Astrocyte (in vitro differentiated cells and primary cell): ENCODE results near the gene BEST2. TPM values are rescaled to one million over a fixed set of nuclear protein-coding genes. Genes with fewer than 3 reads are reported as not detected.
A peak's percentile ranks its signal among the peaks of the same experiment; 100 is the strongest.

Experiments
- DNase-seq: peaks from one replicate; pipeline ENCODE4 v3.0.0-alpha.2; 2010; ENCODE audit warnings: low read depth
- FAIRE-seq: peaks from 2 replicates; lab custom pipeline; 2011; peaks lifted over from hg19 to GRCh38; lab: Jason Lieb, UNC
- H2AFZ ChIP-seq: 2 replicates; pipeline ENCODE4 v1.6.0; 2012; ENCODE audit warnings: low read depth, low read length, inconsistent platforms
- H3K27ac ChIP-seq: 2 replicates; pipeline ENCODE4 v1.5.1; 2011; ENCODE audit warnings: low read depth, low read length, inconsistent platforms
- H3K27me3 ChIP-seq: 2 replicates; pipeline ENCODE4 v1.6.0; 2011; ENCODE audit warnings: low read length, inconsistent platforms; ENCODE audit not compliant: insufficient read depth
- H3K36me3 ChIP-seq: 2 replicates; pipeline ENCODE4 v1.5.1; 2011; ENCODE audit warnings: low read length, inconsistent platforms; ENCODE audit not compliant: insufficient read depth
- H3K4me1 ChIP-seq: 2 replicates; pipeline ENCODE4 v1.5.1; 2011; ENCODE audit warnings: low read length, inconsistent platforms; ENCODE audit not compliant: insufficient read depth
- H3K4me2 ChIP-seq: 2 replicates; pipeline ENCODE4 v1.6.0; 2012; ENCODE audit warnings: low read length, inconsistent platforms
- H3K4me3 ChIP-seq: 2 replicates; pipeline ENCODE4 v1.5.1; 2011; ENCODE audit warnings: low read depth, mild to moderate bottlenecking, low read length, inconsistent platforms; ENCODE audit not compliant: insufficient read depth
- H3K79me2 ChIP-seq: 2 replicates; pipeline ENCODE4 v1.6.0; 2012; ENCODE audit warnings: mild to moderate bottlenecking, low read length, inconsistent platforms; ENCODE audit not compliant: insufficient read depth
- H3K9ac ChIP-seq: 2 replicates; pipeline ENCODE4 v1.6.0; 2012; ENCODE audit warnings: mild to moderate bottlenecking, low read length, inconsistent platforms
- H3K9me3 ChIP-seq: 2 replicates; pipeline ENCODE4 v1.5.1; 2012; ENCODE audit warnings: low read depth, mild to moderate bottlenecking, low read length, inconsistent platforms; ENCODE audit not compliant: insufficient read depth
- H4K20me1 ChIP-seq: 2 replicates; pipeline ENCODE4 v1.6.0; 2012; ENCODE audit warnings: low read length, inconsistent platforms; ENCODE audit not compliant: insufficient read depth
- H3K27ac Mint-ChIP-seq: one replicate; pipeline ENCODE4 v1.8.0; 2021; ENCODE audit warnings: mild to moderate bottlenecking, mixed read lengths; ENCODE audit not compliant: unreplicated experiment
- H3K27me3 Mint-ChIP-seq: one replicate; pipeline ENCODE4 v1.8.0; 2021; ENCODE audit warnings: low read depth, mixed read lengths; ENCODE audit not compliant: unreplicated experiment
- H3K36me3 Mint-ChIP-seq: one replicate; pipeline ENCODE4 v1.8.0; 2021; ENCODE audit warnings: low read depth, mixed read lengths; ENCODE audit not compliant: unreplicated experiment
- H3K4me1 Mint-ChIP-seq: one replicate; pipeline ENCODE4 v1.8.0; 2021; ENCODE audit warnings: low read depth, mixed read lengths; ENCODE audit not compliant: unreplicated experiment
- H3K4me3 Mint-ChIP-seq: one replicate; pipeline ENCODE4 v1.8.0; 2021; ENCODE audit warnings: mild to moderate bottlenecking, moderate library complexity, mixed read lengths; ENCODE audit not compliant: unreplicated experiment
- H3K9me3 Mint-ChIP-seq: one replicate; pipeline ENCODE4 v1.8.0; 2021; ENCODE audit warnings: mild to moderate bottlenecking, mixed read lengths; ENCODE audit not compliant: unreplicated experiment
- EZH2 ChIP-seq: IDR thresholded peaks from 2 replicates; pipeline ENCODE4 v1.6.1; 2012; ENCODE audit warnings: mild to moderate bottlenecking, low read length, inconsistent platforms; ENCODE audit not compliant: insufficient read depth
- total RNA-seq: library from RNA; stranded (reverse); gene quantifications from 2 replicates; pipeline ENCODE4 v1.2.1, GENCODE V29; 2021
- TF ChIP-seq, protein P1 (sequence below): IDR thresholded peaks from 2 replicates; pipeline ENCODE4 v1.5.1; 2011; ENCODE audit warnings: low read depth, mild to moderate bottlenecking, inconsistent platforms, low read length, moderate library complexity; ENCODE audit not compliant: insufficient read depth

Gene BEST2
- total RNA-seq, 1 donor from 2014 or later: not detected

DNA sequence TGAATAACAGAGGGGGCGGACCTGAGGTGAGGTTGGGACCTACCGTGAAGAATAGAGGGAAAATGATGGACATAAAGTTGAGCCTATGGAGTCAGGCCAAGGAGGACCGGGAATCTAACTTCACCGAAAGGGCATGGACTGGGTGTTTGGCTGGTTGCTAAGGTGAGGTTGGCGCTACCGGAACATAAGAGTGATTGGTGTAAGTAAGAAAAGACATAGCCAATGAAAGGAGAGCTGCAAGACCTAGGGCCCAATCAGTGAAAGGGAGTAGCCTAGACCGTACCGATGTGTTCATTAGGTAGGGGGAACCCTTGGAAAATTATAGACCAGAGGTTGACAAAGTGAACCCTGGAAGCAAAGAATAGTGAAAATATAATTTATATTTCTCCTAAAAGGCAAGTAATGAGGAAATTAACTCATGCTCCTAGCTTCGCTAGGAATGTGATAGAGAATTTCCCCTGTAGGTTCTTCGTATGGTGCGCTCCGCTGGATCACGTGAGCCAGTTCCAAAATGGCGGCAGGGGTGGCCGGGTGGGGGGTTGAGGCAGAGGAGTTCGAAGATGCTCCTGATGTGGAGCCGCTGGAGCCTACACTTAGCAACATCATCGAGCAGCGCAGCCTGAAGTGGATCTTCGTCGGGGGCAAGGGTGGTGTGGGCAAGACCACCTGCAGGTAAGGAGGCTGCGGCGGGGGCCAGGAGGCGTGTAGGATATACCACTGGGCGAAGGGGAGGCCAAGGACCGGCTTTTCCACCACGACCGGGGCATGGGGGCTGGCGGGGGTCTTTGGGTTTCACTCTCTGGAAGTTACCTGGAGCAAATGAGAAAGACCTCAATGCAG lies 14.4 kb upstream of the BEST2 start, which contains the start of gene GET3:
Gene GET3 (plus strand): TSS at position 503 of the 840 bp plus-strand sequence. CDS start 9 bp downstream, at position 512.
- Histone ChIP-seq H3K27ac (peak within 1 kb of the TSS; percentile 98), H3K36me3 (peaks cover 6% of the 10 kb centered on the region), H3K4me2 (peak within 1 kb of the TSS; percentile 94), H3K9ac (peak within 1 kb of the TSS; percentile 85), H3K27me3 (no peaks in the 10 kb centered on the region), H3K9me3 (no peaks in the 10 kb centered on the region), H3K4me1 (peaks cover 25% of the 10 kb centered on the region), H3K4me3 (peak within 1 kb of the TSS; percentile 89), H3K79me2 (peaks cover 43% of the 10 kb centered on the region), H2AFZ (peak within 1 kb of the TSS; percentile 87), H4K20me1 (peaks cover 22% of the 10 kb centered on the region)
- Mint-ChIP-seq H3K4me1 (peaks cover 10% of the 10 kb centered on the region), H3K9me3 (no peaks in the 10 kb centered on the region), H3K27me3 (no peaks in the 10 kb centered on the region), H3K4me3 (peak within 1 kb of the TSS; percentile 99), H3K27ac (peak within 1 kb of the TSS; percentile 94), H3K36me3 (no peaks in the 10 kb centered on the region)
- DNase-seq: peak; percentile 100
- TF ChIP-seq, protein P1, sequence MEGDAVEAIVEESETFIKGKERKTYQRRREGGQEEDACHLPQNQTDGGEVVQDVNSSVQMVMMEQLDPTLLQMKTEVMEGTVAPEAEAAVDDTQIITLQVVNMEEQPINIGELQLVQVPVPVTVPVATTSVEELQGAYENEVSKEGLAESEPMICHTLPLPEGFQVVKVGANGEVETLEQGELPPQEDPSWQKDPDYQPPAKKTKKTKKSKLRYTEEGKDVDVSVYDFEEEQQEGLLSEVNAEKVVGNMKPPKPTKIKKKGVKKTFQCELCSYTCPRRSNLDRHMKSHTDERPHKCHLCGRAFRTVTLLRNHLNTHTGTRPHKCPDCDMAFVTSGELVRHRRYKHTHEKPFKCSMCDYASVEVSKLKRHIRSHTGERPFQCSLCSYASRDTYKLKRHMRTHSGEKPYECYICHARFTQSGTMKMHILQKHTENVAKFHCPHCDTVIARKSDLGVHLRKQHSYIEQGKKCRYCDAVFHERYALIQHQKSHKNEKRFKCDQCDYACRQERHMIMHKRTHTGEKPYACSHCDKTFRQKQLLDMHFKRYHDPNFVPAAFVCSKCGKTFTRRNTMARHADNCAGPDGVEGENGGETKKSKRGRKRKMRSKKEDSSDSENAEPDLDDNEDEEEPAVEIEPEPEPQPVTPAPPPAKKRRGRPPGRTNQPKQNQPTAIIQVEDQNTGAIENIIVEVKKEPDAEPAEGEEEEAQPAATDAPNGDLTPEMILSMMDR: no peak
- no peak for TF ChIP-seq EZH2
- FAIRE-seq: peak; percentile 96

DNA sequence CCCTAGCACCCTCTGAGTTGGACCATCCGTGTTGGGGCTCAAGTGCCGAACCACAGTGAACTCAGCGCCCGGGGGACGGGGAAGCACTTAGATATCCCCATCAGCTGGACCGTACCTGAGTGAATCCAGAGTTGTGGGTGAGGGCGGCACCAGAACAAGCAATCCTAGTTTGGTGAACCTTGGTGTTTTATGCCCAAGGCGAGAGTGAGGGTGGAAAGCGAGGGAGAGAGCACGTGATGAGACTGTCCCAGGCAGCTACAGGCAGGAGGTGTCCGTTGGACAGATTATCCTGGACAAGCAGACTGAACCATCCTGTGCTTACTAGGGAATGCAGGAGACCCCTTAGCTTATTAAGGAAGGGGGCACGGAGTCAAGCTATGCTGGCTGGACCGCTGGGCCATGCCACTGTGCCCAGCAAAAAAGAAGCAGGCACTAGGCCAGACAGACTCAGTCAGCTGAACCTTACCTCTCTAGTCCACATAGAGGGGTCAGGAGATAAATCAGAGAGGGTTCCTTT lies 13.7 kb upstream of the BEST2 start:
- Histone ChIP-seq H3K27ac (peak overlapping the region; percentile 98), H3K4me2 (peak overlapping the region; percentile 94), H3K36me3 (peaks cover 6% of the 10 kb centered on the region), H3K4me3 (peak overlapping the region; percentile 89), H2AFZ (peak overlapping the region; percentile 87), H3K79me2 (peaks cover 36% of the 10 kb centered on the region), H3K27me3 (no peaks in the 10 kb centered on the region), H3K4me1 (peaks cover 19% of the 10 kb centered on the region), H3K9me3 (no peaks in the 10 kb centered on the region), H3K9ac (peak overlapping the region; percentile 85), H4K20me1 (peaks cover 16% of the 10 kb centered on the region)
- no peaks in the 10 kb centered on the region for H3K9me3 Mint-ChIP-seq
- peak overlapping the region; percentile 99 for H3K4me3 Mint-ChIP-seq
- TF ChIP-seq EZH2: no peak
- TF ChIP-seq, protein P1: no peak
- DNase-seq (no peak), FAIRE-seq (no peak)
- H3K27me3 Mint-ChIP-seq: no peaks in the 10 kb centered on the region
- peak overlapping the region; percentile 94 for H3K27ac Mint-ChIP-seq
- peaks cover 9% of the 10 kb centered on the region for H3K4me1 Mint-ChIP-seq
- peaks cover 3% of the 10 kb centered on the region for H3K36me3 Mint-ChIP-seq
